K562 (cell line): ENCODE results near the gene EFNA1. TPM values are rescaled to one million over a fixed set of nuclear protein-coding genes. Genes with fewer than 3 reads are reported as not detected.

Source experiments
- CREB1 ChIP-seq, 2 experiments: sonication (generic) in 1 of 2; formaldehyde crosslinking in 1 of 2; IDR thresholded peaks; 2 replicates each; pipeline versions ENCODE4 v1.6.1 to v1.8.0; 2012 to 2022; ENCODE audit warnings: inconsistent platforms in 1 of 2, mild to moderate bottlenecking in 1 of 2, missing genetic modification reagents in 1 of 2, moderate library complexity in 1 of 2
- E2F5 ChIP-seq: sonication (generic); formaldehyde crosslinking; IDR thresholded peaks from 2 replicates; pipeline ENCODE4 v1.8.0; 2022; ENCODE audit warnings: mild to moderate bottlenecking, missing genetic modification reagents
- E2F6 ChIP-seq, 2 experiments: IDR thresholded peaks; 2 replicates each; pipeline ENCODE4 v1.6.1; 2011; ENCODE audit warnings: borderline replicate concordance in 1 of 2, control low read depth in 1 of 2, low read depth in 1 of 2, low read length in 1 of 2, mild to moderate bottlenecking in 1 of 2, mixed read lengths in 1 of 2, moderate library complexity in 1 of 2; ENCODE audit not compliant: insufficient read depth in 1 of 2, insufficient read length in 1 of 2, poor library complexity in 1 of 2, severe bottlenecking in 1 of 2; ENCODE audit errors: extremely low read depth in 1 of 2
- GTF2A2 ChIP-seq: IDR thresholded peaks from 2 replicates; pipeline ENCODE4 v1.6.1; 2016; ENCODE audit warnings: mild to moderate bottlenecking, missing genetic modification characterization, missing compliant biosample characterization
- HES1 ChIP-seq: fragments of 450-650 bp; IDR thresholded peaks from 2 replicates; pipeline ENCODE4 v1.6.1; 2016; ENCODE audit warnings: low read depth, mild to moderate bottlenecking, moderate library complexity
- HNRNPL ChIP-seq: fragments of 200-400 bp; formaldehyde crosslinking; IDR thresholded peaks from 2 replicates; pipeline ENCODE4 v1.6.1; 2017; ENCODE audit warnings: low read depth, mild to moderate bottlenecking, low read length
- KDM1A ChIP-seq, 2 experiments: fragments of 450-650 bp; IDR thresholded peaks; 2 replicates each; pipeline ENCODE4 v1.6.1; 2016; ENCODE audit warnings: mild to moderate bottlenecking in 2 of 2
- KLF6 ChIP-seq: fragments of 250-450 bp; sonication (Bioruptor Pico); IDR thresholded peaks from 2 replicates; pipeline ENCODE4 v1.4.0; 2020; ENCODE audit warnings: mild to moderate bottlenecking, moderate library complexity, borderline replicate concordance
- NR3C1 ChIP-seq: sonication (generic); formaldehyde crosslinking; IDR thresholded peaks from 2 replicates; pipeline ENCODE4 v1.8.1; 2022; ENCODE audit warnings: missing genetic modification reagents
- OTX1 ChIP-seq: fragments of 450-650 bp; formaldehyde crosslinking; IDR thresholded peaks from 2 replicates; pipeline ENCODE4 v1.4.0; 2022; ENCODE audit warnings: mild to moderate bottlenecking
- RB1 ChIP-seq: fragments of 450-650 bp; IDR thresholded peaks from 2 replicates; pipeline ENCODE4 v1.6.1; 2017; ENCODE audit warnings: low read depth, mild to moderate bottlenecking
- RBM14 ChIP-seq: fragments of 200-400 bp; formaldehyde crosslinking; IDR thresholded peaks from 2 replicates; pipeline ENCODE4 v1.6.1; 2018; ENCODE audit warnings: low read depth, mild to moderate bottlenecking, low read length, moderate library complexity, borderline replicate concordance; ENCODE audit not compliant: insufficient read depth
- SAFB ChIP-seq: fragments of 200-400 bp; formaldehyde crosslinking; IDR thresholded peaks from 2 replicates; pipeline ENCODE4 v1.6.1; 2017; ENCODE audit warnings: low read depth, low read length, borderline replicate concordance
- SMAD1 ChIP-seq: fragments of 150-350 bp; IDR thresholded peaks from 2 replicates; pipeline ENCODE4 v1.6.1; 2014; ENCODE audit warnings: low read length, low read depth; ENCODE audit not compliant: partially characterized antibody
- USF1 ChIP-seq: sonication (generic); formaldehyde crosslinking; IDR thresholded peaks from 2 replicates; pipeline ENCODE4 v1.9.0; 2022; ENCODE audit warnings: mild to moderate bottlenecking, missing genetic modification reagents
- ZBTB33 ChIP-seq: sonication (generic); formaldehyde crosslinking; IDR thresholded peaks from 2 replicates; pipeline ENCODE4 v1.8.1; 2023; ENCODE audit warnings: mild to moderate bottlenecking, missing genetic modification reagents
- ZBTB34 ChIP-seq: fragments of 250-450 bp; sonication (Bioruptor Pico); IDR thresholded peaks from 2 replicates; pipeline ENCODE4 v1.8.0; 2021; ENCODE audit warnings: mild to moderate bottlenecking, moderate library complexity
- ZKSCAN3 ChIP-seq: fragments of 250-450 bp; sonication (Bioruptor Pico); IDR thresholded peaks from 2 replicates; pipeline ENCODE4 v1.4.0; 2020
- ZNF12 ChIP-seq: sonication (generic); formaldehyde crosslinking; IDR thresholded peaks from 2 replicates; pipeline ENCODE4 v1.4.0; 2020; ENCODE audit warnings: mild to moderate bottlenecking, missing genetic modification reagents
- ZNF583 ChIP-seq: fragments of 250-450 bp; sonication (Bioruptor Pico); IDR thresholded peaks from 2 replicates; pipeline ENCODE4 v1.4.0; 2020
- polyA plus RNA-seq, 8 experiments: library from polyadenylated mRNA; depleted of rRNA in 4 of 8; stranded (reverse) in 5 of 8; unstranded in 3 of 8; fragments of >200 nt; fragmentation: Nextera tagmentation in 2 of 8; fragmentation: Illumina TruSeq in 1 of 8; extraction: Ambion mirVana in 2 of 8; extraction: Trizol in 1 of 8; gene quantifications; 2 replicates each; pipeline versions ENCODE4 v1.2.1 to v1.2.3, GENCODE V29; 2011 to 2014; ENCODE audit warnings: inconsistent platforms in 1 of 8, missing spikeins in 1 of 8
- total RNA-seq, 7 experiments: library from RNA; depleted of rRNA in 6 of 7; stranded (reverse); fragments of >200 nt in 6 of 7; fragmentation: Illumina TruSeq in 2 of 7; extraction: Trizol in 2 of 7; gene quantifications; 2 replicates each; pipeline versions ENCODE4 v1.2.1 to v1.2.3, GENCODE V29; 2011 to 2021; ENCODE audit warnings: low replicate concordance in 1 of 7

Gene EFNA1
- total and polyA plus RNA-seq, 9 of the 15 experiments (the other 6 are each of a cell fraction or from before 2014, with no cell fraction given), result 2.1 to 9.3 (median 3.0) TPM

GRCh38 chr1:155079487-155080311 lies 48.0 kb upstream of the EFNA1 start (continued):
- TF ChIP-seq USF1 (no peak), SMAD1 (no peak), ZNF583 (CRISPR knock-in tag) (no peak), RB1 (peak; percentile 41; the same call in 1 of the 2 replicates), CREB1 (IDR thresholded peaks at IDR 0.05) (no peak), CREB1 (CRISPR knock-in tag; IDR thresholded peaks at IDR 0.05) (no peak), E2F6 (IDR thresholded peaks at IDR 0.05; ENCODE audit: borderline replicate concordance in 1 of 2, extremely low read depth in 1 of 2, insufficient read depth in 1 of 2, insufficient read length in 1 of 2, low read depth in 1 of 2, low read length in 1 of 2, poor library complexity in 1 of 2, severe bottlenecking in 1 of 2) (peak in 1 of 2 experiments; percentile 55), ZNF12 (CRISPR knock-in tag) (no peak), E2F5 (CRISPR knock-in tag) (no peak), ZBTB34 (CRISPR knock-in tag) (no peak), RBM14 (no peak), OTX1 (CRISPR knock-in tag) (no peak), HNRNPL (no peak), HES1 (no peak), KLF6 (CRISPR knock-in tag) (no peak), ZKSCAN3 (no peak), GTF2A2 (tag) (no peak), SAFB (no peak), ZBTB33 (CRISPR knock-in tag) (no peak), KDM1A (IDR thresholded peaks at IDR 0.05) (no peak), NR3C1 (no peak)
